ENCODE results near the gene CAMK2B.

- TF ChIP-seq ISX (CRISPR knock-in tag; conservative IDR thresholded peaks at IDR 0.05) (no peak), FOXK1 (CRISPR knock-in tag; IDR thresholded peaks at IDR 0.05; ENCODE audit: borderline replicate concordance, low read depth) (no peak), USF2 (IDR thresholded peaks at IDR 0.05; ENCODE audit: low read depth, low read length) (no peak), USF2 (CRISPR knock-in tag; IDR thresholded peaks at IDR 0.05; ENCODE audit: borderline replicate concordance) (no peak), YY1 (IDR thresholded peaks at IDR 0.05; ENCODE audit: insufficient read depth, insufficient replicate concordance, low read depth, low read length) (no peak), CEBPB (IDR thresholded peaks at IDR 0.05; ENCODE audit: borderline replicate concordance, low read depth, low read length) (no peak), NONO (IDR thresholded peaks at IDR 0.05) (no peak), NONO (CRISPR knock-in tag; conservative IDR thresholded peaks at IDR 0.05) (no peak), CTCF (CRISPR knock-in tag; IDR thresholded peaks at IDR 0.05) (no peak), ZNF724P (CRISPR knock-in tag; IDR thresholded peaks at IDR 0.05; ENCODE audit: borderline replicate concordance) (no peak), ETV6 (CRISPR knock-in tag; conservative IDR thresholded peaks at IDR 0.05) (no peak), RNF219 (CRISPR knock-in tag; IDR thresholded peaks at IDR 0.05) (no peak)
Observed at GRCh38 chr7:44284881-44285541, 40.4 kb downstream of the CAMK2B start.
